Suprapubic skin (tissue), 4 donors: ENCODE data around the gene IFT52.

Experiments used
- EP300 ChIP-seq: sonication (generic); formaldehyde crosslinking; IDR thresholded peaks from one replicate; pipeline ENCODE4 v1.6.1; 2017; ENCODE audit warnings: antibody characterized with exemption
- POLR2A ChIP-seq, 2 donors: fragments of 450-650 bp; IDR thresholded peaks; one replicate each; pipeline ENCODE4 v1.6.1; 2017; ENCODE audit warnings: antibody characterized with exemption in 2 of 2, mild to moderate bottlenecking in 2 of 2, moderate library complexity in 2 of 2
- POLR2AphosphoS5 ChIP-seq, 3 donors: sonication (generic); formaldehyde crosslinking; IDR thresholded peaks; one replicate each; pipeline ENCODE4 v1.6.1; 2017; ENCODE audit warnings: antibody characterized with exemption in 3 of 3
- TF ChIP-seq, protein P1 (sequence below), 2 donors: fragments of 200-600 bp in 1 of 2; fragments of 450-650 bp in 1 of 2; sonication (generic) in 1 of 2; IDR thresholded peaks; one replicate each; pipeline ENCODE4 v1.5.1; 2016 to 2019; ENCODE audit warnings: antibody characterized with exemption in 2 of 2, mild to moderate bottlenecking in 1 of 2, moderate library complexity in 1 of 2

DNA sequence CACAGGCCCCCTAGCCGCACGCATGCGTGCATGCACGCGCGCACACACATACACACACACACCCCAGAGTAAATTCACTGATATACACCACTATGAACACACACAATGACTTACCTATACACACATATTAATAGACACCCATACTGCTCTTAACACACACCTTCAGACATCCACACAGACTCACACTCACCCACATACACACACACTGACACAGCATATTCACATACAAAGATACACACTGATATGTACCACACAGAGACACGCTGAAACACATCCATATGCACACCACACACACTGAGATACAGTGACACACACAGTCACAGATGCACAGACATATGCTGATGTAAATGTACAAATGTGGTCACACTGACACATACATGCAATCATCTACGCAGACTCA is 26.3 kb upstream of the IFT52 start:
- TF ChIP-seq, protein P1, sequence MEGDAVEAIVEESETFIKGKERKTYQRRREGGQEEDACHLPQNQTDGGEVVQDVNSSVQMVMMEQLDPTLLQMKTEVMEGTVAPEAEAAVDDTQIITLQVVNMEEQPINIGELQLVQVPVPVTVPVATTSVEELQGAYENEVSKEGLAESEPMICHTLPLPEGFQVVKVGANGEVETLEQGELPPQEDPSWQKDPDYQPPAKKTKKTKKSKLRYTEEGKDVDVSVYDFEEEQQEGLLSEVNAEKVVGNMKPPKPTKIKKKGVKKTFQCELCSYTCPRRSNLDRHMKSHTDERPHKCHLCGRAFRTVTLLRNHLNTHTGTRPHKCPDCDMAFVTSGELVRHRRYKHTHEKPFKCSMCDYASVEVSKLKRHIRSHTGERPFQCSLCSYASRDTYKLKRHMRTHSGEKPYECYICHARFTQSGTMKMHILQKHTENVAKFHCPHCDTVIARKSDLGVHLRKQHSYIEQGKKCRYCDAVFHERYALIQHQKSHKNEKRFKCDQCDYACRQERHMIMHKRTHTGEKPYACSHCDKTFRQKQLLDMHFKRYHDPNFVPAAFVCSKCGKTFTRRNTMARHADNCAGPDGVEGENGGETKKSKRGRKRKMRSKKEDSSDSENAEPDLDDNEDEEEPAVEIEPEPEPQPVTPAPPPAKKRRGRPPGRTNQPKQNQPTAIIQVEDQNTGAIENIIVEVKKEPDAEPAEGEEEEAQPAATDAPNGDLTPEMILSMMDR (IDR thresholded peaks at IDR 0.05), result no peak
- TF ChIP-seq POLR2A (IDR thresholded peaks at IDR 0.05) (no peak), POLR2AphosphoS5 (IDR thresholded peaks at IDR 0.05) (no peak), EP300 (no peak)
